Adrenal gland (tissue), 12 donors: Measurements from ENCODE around the gene RANBP10. TPM values are rescaled to one million over a fixed set of nuclear protein-coding genes. Genes with fewer than 3 reads are reported as not detected.

Source experiments
- DNase-seq, 7 donors: peaks; one replicate each; pipeline ENCODE4 v3.0.0-alpha.2; 2019 to 2020
- H3K27ac ChIP-seq, 5 donors: fragments of 200-600 bp; sonication (generic) in 4 of 5; 1 replicate in 3 of 5; 2 replicates in 2 of 5; pipeline versions ENCODE4 v1.5.1 to v1.8.0; 2016 to 2020; ENCODE audit warnings: mild to moderate bottlenecking in 1 of 5
- H3K27me3 ChIP-seq: fragments of 200-600 bp; 2 replicates; pipeline ENCODE4 v1.8.0; 2021
- H3K36me3 ChIP-seq, 2 donors: fragments of 200-600 bp; replicated peaks in 1 of 2; 1 replicate in 1 of 2; 2 replicates in 1 of 2; pipeline versions ENCODE4 v1.5.1 to v1.8.0; 2018 to 2022
- H3K4me1 ChIP-seq, 2 donors: fragments of 200-600 bp; replicated peaks in 1 of 2; 1 replicate in 1 of 2; 2 replicates in 1 of 2; pipeline versions ENCODE4 v1.5.1 to v1.8.0; 2018 to 2021
- H3K4me3 ChIP-seq, 4 donors: fragments of 200-600 bp; sonication (generic) in 3 of 4; one replicate each; pipeline ENCODE4 v1.5.1; 2016 to 2018
- H3K9me3 ChIP-seq, 3 donors: fragments of 200-600 bp; sonication (generic) in 1 of 3; replicated peaks in 1 of 3; 1 replicate in 2 of 3; 2 replicates in 1 of 3; pipeline versions ENCODE4 v1.5.1 to v1.8.0; 2016 to 2021
- POLR2A ChIP-seq, 2 donors: fragments of 450-650 bp; IDR thresholded peaks; one replicate each; pipeline ENCODE4 v1.6.1; 2017; ENCODE audit warnings: antibody characterized with exemption in 2 of 2, mild to moderate bottlenecking in 2 of 2, moderate library complexity in 1 of 2
- WGBS, 4 donors: extraction: QIAGEN DNeasy Blood & Tissue Kit in 2 of 4; methylation state at CpG; one replicate each; pipeline versions ENCODE4 v1.1.5 to v1.1.7; 2013 to 2017; 5-methylcytosine and 5-hydroxymethylcytosine counted together
- intact Hi-C, 2 donors: fragments of 100-400 bp; cut with DNase I; formaldehyde crosslinking; loops; one replicate each; pipeline versions ENCODE4 v1.14.1 to v1.15.0; 2022 to 2023
- polyA plus RNA-seq, 3 donors: library from polyadenylated mRNA; stranded (reverse); fragments of 200-250 nt in 2 of 3; fragments of 350-450 nt in 1 of 3; fragmentation: Illumina TruSeq in 1 of 3; extraction: RNeasy Lipid Tissue Mini Kit (QIAGEN cat#74804) in 1 of 3; gene quantifications; one replicate each; pipeline ENCODE4 v1.2.3, GENCODE V29; 2013 to 2014
- total RNA-seq, 9 donors: library from RNA; depleted of rRNA in 4 of 9; stranded (reverse); fragments of >200 nt in 4 of 9; fragments of 120-200 nt in 1 of 9; fragmentation: NEBNext Ultra II Directional in 1 of 9; extraction: Animal tissue kit (Norgen Biotek cat#: 25700) in 1 of 9; gene quantifications; one replicate each; pipeline versions ENCODE4 v1.1.0 to v1.2.4, GENCODE V29; 2013 to 2023
- TF ChIP-seq, protein P1 (sequence below), 6 experiments: fragments of 450-650 bp in 4 of 6; fragments of 200-600 bp in 2 of 6; sonication (generic) in 1 of 6; IDR thresholded peaks; 1 replicate in 5 of 6; 2 replicates in 1 of 6; pipeline versions ENCODE4 v1.5.1 to v1.8.0; 2016 to 2021; ENCODE audit warnings: antibody characterized with exemption in 6 of 6, mild to moderate bottlenecking in 2 of 6, moderate library complexity in 1 of 6
- donor health status: healthy with polysubstance abuse.
- donor health status: Bipolar disorder and iron deficiency.
- donor health status: DM: yes; HTN: yes; CAD: no.
- donor health status: DM: no; HTN: no; CAD: no.
- donor health status: DM: no; HTN: no; CAD: no.
- donor health status: DM: yes; HTN: yes; CAD: no.

RANBP10 gene
- total and polyA plus RNA-seq, 12 donors, result 9.4 to 74.1 (median 21.6) TPM

DNA sequence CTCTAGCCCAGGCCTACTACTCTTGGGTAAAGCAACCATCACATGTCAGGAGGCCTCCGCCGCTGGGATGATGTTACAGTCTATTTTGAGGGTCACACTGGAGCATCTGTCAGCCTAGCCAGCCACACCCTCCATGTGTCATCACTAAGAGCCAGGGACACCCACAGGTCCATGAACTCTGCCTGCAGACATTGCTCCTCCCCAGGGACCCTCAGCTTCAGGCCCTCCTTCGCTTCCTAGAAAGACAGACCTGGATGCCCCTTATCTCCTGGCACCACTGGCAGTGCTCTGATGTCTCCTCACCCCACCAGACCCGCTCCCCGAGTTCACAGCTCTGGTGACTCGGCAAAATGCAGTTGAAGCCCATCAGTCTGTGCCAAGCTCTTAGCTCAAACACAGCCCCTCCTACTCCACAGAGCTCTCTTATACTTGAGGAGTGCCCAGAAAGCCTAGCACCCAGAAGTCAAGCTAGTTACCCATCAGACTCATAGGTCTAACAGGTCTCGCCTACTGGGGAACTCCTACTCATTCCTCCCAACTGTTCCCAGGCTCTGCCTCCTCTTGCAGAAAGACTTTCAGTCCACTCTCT lies 5.9 kb downstream of the RANBP10 start:
- DNase-seq, result peak; percentile 31 to 77 (median 62)
- H3K36me3 ChIP-seq, result peaks cover 0 to 11% of the 10 kb centered on the region in 2 donors
- H3K27ac ChIP-seq, result peak overlapping the region in 1 of 5 donors; percentile 50
- TF ChIP-seq, protein P1, sequence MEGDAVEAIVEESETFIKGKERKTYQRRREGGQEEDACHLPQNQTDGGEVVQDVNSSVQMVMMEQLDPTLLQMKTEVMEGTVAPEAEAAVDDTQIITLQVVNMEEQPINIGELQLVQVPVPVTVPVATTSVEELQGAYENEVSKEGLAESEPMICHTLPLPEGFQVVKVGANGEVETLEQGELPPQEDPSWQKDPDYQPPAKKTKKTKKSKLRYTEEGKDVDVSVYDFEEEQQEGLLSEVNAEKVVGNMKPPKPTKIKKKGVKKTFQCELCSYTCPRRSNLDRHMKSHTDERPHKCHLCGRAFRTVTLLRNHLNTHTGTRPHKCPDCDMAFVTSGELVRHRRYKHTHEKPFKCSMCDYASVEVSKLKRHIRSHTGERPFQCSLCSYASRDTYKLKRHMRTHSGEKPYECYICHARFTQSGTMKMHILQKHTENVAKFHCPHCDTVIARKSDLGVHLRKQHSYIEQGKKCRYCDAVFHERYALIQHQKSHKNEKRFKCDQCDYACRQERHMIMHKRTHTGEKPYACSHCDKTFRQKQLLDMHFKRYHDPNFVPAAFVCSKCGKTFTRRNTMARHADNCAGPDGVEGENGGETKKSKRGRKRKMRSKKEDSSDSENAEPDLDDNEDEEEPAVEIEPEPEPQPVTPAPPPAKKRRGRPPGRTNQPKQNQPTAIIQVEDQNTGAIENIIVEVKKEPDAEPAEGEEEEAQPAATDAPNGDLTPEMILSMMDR (IDR thresholded peaks at IDR 0.05), result no peak
- no peak for TF ChIP-seq POLR2A (IDR thresholded peaks at IDR 0.05)
- no peaks in the 10 kb centered on the region for H3K9me3 ChIP-seq
- WGBS, 4 donors, result 61 to 77% (median 70%) methylated on average over 5 to 7 of the region's 7 CpGs
- no peaks in the 10 kb centered on the region for H3K27me3 ChIP-seq
- intact Hi-C loops, result loop anchor here in 1 of 2 donors (5.0 to 10.0 kb wide), 2 partner anchors 76 to 133 kb away; partner anchors contain the start of genes C16orf86 and ENKD1
- peaks cover 12 to 16% of the 10 kb centered on the region in 2 donors for H3K4me1 ChIP-seq
- no peak overlapping the region for H3K4me3 ChIP-seq

DNA sequence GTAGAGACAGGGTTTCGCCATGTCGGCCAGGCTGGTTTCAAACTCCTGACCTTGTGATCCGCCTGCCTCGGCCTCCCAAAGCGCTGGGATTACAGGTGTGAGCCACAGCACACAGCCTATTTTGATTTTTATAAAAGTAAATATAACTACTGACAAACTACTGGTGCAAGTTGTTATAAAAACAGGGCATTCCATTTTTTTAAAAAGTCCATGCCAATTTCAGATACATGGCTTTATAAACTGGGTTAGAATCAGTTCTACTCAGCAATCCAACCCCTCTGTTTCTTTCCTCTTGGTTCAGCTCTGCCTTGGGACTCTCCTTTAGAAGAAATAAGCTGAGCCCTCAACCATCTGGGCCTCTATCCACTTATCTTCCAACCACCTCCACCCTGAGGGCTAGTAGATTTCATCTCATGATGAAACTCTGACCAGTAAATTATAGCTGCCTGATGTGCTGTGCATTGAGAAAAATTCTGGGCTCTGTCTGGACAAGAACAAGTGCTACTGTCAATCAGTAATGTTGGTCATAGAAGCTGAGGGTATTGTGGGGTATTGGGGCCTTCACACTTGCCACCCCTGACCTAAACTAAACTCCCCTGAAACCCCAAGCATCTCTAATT lies 10.2 kb downstream of the RANBP10 start:
- no peak overlapping the region for H3K4me3 ChIP-seq
- TF ChIP-seq, protein P1 (IDR thresholded peaks at IDR 0.05), result no peak
- TF ChIP-seq POLR2A (IDR thresholded peaks at IDR 0.05), result no peak
- no peaks in the 10 kb centered on the region for H3K27me3 ChIP-seq
- DNase-seq, result no peak
- WGBS, 4 donors, result 92 to 100% (median 97%) methylated on average over 5 of the region's 5 CpGs
- intact Hi-C loops, result no loop called here
- peaks cover 0 to 11% of the 10 kb centered on the region in 2 donors for H3K36me3 ChIP-seq
- no peak overlapping the region for H3K27ac ChIP-seq
- H3K9me3 ChIP-seq, result no peaks in the 10 kb centered on the region
- H3K4me1 ChIP-seq, result peaks cover 0 to 8% of the 10 kb centered on the region in 2 donors

DNA sequence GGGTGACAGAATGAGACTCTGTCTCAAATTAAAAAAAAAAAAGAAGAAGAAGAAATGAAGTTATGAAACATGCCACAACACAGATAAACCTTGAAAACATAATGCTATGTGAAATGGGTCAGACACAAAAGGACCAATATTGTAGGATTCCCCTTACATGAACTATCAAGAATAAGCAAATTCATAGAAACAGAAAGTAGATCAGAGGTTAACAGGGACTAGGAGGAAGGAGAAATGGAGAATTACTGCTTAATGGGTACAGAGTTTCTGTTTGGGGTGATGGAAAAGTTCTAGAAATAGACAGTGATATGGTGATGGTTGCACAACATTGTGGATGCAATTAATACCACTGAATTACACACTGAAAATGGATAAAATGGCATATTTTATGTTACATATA lies 16.3 kb downstream of the RANBP10 start:
- no peaks in the 10 kb centered on the region for H3K9me3 ChIP-seq
- H3K36me3 ChIP-seq, result no peaks in the 10 kb centered on the region
- no peak overlapping the region for H3K27ac ChIP-seq
- no peaks in the 10 kb centered on the region for H3K4me1 ChIP-seq
- no peak for DNase-seq
- TF ChIP-seq, protein P1 (IDR thresholded peaks at IDR 0.05), result no peak
- TF ChIP-seq POLR2A (IDR thresholded peaks at IDR 0.05), result no peak
- H3K4me3 ChIP-seq, result no peak overlapping the region
- H3K27me3 ChIP-seq, result no peaks in the 10 kb centered on the region
- intact Hi-C loops, result no loop called here

DNA sequence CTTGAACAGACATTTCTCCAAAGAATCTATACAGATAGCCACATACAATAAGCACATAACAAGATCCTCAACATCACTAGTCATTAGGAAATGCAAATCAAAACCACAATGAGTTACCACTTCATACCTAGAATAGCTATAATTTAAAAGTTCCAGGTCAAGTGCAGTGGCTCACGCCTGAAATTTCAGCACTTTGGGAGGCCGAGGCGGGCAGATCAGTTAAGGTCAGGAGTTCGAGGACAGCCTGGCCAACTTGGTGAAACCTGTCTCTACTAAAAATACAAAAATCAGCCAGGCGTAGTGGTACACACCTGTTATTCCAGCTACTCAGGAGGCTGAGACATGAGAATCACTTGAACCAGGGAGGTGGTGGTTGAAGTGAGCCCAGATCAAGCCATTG lies 19.9 kb downstream of the RANBP10 start:
- intact Hi-C loops, result no loop called here
- WGBS, 4 donors, result 77 to 95% (median 93%) methylated on average over 5 of the region's 5 CpGs
- Histone ChIP-seq H3K4me1 (no peaks in the 10 kb centered on the region), H3K36me3 (no peaks in the 10 kb centered on the region), H3K27ac (no peak overlapping the region), H3K27me3 (no peaks in the 10 kb centered on the region), H3K4me3 (no peak overlapping the region), H3K9me3 (no peaks in the 10 kb centered on the region)
- DNase-seq, result no peak
- TF ChIP-seq POLR2A (IDR thresholded peaks at IDR 0.05), result no peak
- TF ChIP-seq, protein P1 (IDR thresholded peaks at IDR 0.05), result no peak
